ENCODE results near the gene GPATCH8.

GPATCH8 gene

DNA sequence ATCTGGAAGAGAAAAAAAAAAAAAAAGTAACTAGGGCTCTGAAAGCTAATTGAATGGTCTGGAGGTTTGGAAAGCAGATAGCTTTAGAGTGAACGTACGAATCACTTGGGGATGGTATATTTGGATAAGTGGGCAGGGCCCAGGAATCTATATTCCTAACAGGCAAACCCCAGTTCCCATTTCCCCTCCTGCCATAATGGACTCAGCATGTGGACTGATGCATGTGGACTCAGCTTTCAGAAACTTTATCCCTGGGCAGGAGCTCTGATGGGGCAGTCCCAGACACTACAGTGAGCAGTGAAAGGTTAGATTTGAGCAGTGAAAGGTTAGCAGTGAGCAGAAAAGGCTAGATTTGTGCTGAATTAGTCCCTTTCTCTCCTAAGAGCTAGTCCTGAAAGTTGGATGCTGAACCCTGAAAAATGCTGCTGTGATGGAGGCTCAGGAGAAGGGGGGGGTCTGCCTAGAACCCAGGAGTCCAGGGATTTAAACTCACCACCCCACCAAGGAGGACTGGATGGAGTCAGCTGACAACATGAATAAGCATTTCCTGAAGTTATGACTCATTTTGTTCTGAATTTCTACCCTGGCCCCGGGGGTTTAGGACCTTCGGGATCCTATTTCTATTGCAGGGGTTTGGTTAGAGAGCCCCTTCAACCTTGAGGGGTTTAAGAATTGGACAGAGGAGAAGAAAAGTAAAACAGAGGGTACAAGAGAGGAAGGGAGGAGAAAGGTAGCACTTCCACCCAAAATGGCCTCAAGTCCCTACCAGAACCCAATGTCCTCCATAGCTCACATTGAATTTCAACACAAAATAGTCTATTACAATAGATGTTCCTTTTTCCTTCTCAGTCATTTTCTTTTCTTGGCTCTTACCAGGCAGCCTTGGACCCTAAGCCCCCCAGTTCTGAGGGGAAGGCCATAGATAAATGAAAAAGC is 43.7 kb upstream of the GPATCH8 start:
- DNase-seq: peak; percentile 53
- Histone ChIP-seq H3K36me3 (replicated peaks) (no peaks in the 10 kb centered on the region), H3K27ac (peak overlapping the region; percentile 87), H3K27me3 (replicated peaks) (no peaks in the 10 kb centered on the region), H3K4me3 (ENCODE audit: low read depth, low read length) (no peak overlapping the region)
- in situ Hi-C loops (cut with HindIII; ENCODE audit: low pct_ligation_motif_present, low sequenced_read_pairs): loop anchor here (25.0 kb wide), 1 partner anchor 90 kb away; no protein-coding TSS in a partner anchor
- TF ChIP-seq, protein P1, sequence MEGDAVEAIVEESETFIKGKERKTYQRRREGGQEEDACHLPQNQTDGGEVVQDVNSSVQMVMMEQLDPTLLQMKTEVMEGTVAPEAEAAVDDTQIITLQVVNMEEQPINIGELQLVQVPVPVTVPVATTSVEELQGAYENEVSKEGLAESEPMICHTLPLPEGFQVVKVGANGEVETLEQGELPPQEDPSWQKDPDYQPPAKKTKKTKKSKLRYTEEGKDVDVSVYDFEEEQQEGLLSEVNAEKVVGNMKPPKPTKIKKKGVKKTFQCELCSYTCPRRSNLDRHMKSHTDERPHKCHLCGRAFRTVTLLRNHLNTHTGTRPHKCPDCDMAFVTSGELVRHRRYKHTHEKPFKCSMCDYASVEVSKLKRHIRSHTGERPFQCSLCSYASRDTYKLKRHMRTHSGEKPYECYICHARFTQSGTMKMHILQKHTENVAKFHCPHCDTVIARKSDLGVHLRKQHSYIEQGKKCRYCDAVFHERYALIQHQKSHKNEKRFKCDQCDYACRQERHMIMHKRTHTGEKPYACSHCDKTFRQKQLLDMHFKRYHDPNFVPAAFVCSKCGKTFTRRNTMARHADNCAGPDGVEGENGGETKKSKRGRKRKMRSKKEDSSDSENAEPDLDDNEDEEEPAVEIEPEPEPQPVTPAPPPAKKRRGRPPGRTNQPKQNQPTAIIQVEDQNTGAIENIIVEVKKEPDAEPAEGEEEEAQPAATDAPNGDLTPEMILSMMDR (IDR thresholded peaks at IDR 0.05; ENCODE audit: low read depth, low read length, missing control alignments): no peak

DNA sequence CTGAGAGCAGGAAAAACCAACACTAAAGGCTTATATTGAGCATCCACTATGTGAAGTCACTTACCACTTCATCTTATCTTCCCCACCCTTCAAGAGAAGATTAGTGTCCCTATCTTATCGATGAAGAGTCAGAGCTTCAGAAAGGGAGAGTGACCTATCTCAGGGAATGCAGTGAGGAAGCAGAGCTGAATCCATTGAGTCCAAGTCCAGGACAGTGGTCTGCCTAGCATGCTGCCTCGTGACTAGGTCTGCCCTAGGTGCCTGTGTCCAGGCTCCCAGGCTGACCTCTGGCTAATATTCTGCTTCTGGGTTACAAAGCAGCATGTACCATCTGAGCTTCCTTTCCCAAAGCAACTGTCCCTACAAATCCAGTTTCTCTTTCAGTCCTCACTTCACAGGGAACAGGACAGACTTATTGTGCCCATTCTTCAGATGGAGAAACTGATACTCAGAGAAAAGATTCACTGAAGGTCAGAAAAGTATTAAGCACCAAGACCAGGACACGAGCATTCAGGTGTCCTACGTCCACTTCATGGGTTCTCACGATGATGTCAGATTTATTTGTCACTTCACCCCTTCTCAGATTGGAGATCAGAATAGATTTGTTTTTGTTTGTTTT is 40.8 kb upstream of the GPATCH8 start:
- no peak overlapping the region for H3K4me3 ChIP-seq (ENCODE audit: low read depth, low read length)
- H3K27me3 ChIP-seq (replicated peaks): no peaks in the 10 kb centered on the region
- H3K27ac ChIP-seq: peak overlapping the region; percentile 94
- H3K36me3 ChIP-seq (replicated peaks): no peaks in the 10 kb centered on the region
- no peak for DNase-seq
- TF ChIP-seq, protein P1 (IDR thresholded peaks at IDR 0.05; ENCODE audit: low read depth, low read length, missing control alignments): no peak
- in situ Hi-C loops (cut with HindIII; ENCODE audit: low pct_ligation_motif_present, low sequenced_read_pairs): loop anchor here (25.0 kb wide), 1 partner anchor 93 kb away; no protein-coding TSS in a partner anchor

DNA sequence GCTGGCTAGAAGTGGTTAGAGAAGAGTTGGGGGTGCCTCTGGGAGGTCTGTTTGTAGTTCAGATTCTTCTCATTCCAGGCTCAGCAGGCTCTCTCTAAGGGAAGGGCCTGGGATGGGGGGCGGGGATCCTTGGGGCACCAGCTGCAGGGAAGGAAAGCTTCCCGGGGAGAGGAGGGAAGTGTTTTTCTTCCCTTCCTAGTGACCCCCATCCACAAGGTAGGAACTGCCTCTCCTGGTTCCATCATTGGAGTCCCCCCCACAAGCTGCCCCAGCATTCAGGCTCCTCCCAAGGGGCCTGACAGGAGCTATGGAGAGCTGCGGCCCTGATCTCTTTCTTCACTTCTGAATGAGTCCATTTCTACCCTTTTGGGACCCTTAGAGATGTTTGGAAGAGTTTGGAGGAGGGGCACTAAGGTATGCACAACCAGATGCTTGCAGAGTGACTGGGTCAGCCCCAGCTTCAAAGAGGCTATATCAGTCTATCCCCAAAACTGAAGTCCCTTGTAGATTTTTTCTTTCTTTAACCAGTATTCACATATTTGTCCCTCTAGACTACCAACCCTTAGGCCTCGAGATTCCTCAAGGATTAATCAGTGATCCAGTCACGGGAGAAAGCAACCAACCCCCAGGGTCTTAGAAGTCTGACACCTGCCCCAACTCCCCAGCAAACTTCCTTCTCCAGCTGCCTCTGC is 40.2 kb upstream of the GPATCH8 start:
- H3K27ac ChIP-seq: peak overlapping the region; percentile 94
- TF ChIP-seq, protein P1 (IDR thresholded peaks at IDR 0.05; ENCODE audit: low read depth, low read length, missing control alignments): no peak
- H3K4me3 ChIP-seq (ENCODE audit: low read depth, low read length): no peak overlapping the region
- peak; percentile 86 for DNase-seq
- in situ Hi-C loops (cut with HindIII; ENCODE audit: low pct_ligation_motif_present, low sequenced_read_pairs): loop anchor here (25.0 kb wide), 1 partner anchor 94 kb away; no protein-coding TSS in a partner anchor
- no peaks in the 10 kb centered on the region for H3K27me3 ChIP-seq (replicated peaks)
- H3K36me3 ChIP-seq (replicated peaks): no peaks in the 10 kb centered on the region

DNA sequence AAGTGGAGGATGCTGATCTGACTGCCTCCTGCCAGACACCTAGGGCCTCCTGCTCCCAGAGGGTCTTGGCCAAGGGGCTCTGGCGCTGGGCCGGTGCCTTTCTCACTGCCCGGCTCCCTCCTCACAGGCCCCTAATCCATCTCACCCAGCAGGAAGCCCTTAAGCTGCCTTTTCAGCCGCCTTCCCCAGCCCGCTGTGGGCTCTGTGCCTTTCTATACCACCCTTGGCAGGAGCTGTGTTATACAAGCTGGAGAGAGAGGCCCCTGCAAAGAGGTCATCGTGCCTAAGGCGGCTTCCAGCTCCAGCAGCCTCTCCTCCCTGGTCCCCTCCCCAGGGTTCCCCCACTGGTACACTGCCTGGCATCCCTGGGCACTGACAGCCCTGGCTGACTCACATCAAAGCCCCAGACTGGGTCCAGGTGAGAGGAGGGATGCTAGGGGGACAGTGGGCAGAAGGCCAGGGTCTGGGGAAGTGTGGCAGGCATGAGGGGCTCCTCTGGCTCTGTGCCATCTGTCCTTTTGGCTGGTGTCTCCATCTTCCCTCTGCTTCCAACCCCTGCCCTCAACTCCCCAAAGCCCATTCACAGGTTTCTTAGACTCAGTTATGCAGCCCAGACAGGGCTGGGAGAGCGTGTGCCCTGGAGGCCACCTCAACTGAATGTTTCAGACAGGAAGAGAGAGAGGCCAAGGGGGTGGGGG is 38.8 kb upstream of the GPATCH8 start:
- TF ChIP-seq, protein P1 (IDR thresholded peaks at IDR 0.05; ENCODE audit: low read depth, low read length, missing control alignments): no peak
- in situ Hi-C loops (cut with HindIII; ENCODE audit: low pct_ligation_motif_present, low sequenced_read_pairs): loop anchor here (25.0 kb wide), 1 partner anchor 95 kb away; no protein-coding TSS in a partner anchor
- no peak for DNase-seq
- H3K27me3 ChIP-seq (replicated peaks): no peaks in the 10 kb centered on the region
- no peaks in the 10 kb centered on the region for H3K36me3 ChIP-seq (replicated peaks)
- H3K4me3 ChIP-seq (ENCODE audit: low read depth, low read length): no peak overlapping the region
- H3K27ac ChIP-seq: peak overlapping the region; percentile 18
